Body of pancreas (tissue), 4 donors: ENCODE results near the gene SMARCD2. TPM values are rescaled to one million over a fixed set of nuclear protein-coding genes. Genes with fewer than 3 reads are reported as not detected.
"Not testable (repeated sequence)": the region's sequence is repeated elsewhere in the genome, so short reads cannot be mapped to it uniquely, and the experiment has no call there.

Source experiments
- ATAC-seq: fragments of 150-250 bp; one replicate; pipeline ENCODE4 v1.9.1; 2016
- DNase-seq, 4 donors: peaks; one replicate each; pipeline ENCODE4 v3.0.0-alpha.2; 2019
- H3K27ac ChIP-seq, 4 donors: fragments of 200-600 bp; sonication (generic); 1 replicate in 3 of 4; 2 replicates in 1 of 4; pipeline versions ENCODE4 v1.5.1 to v1.6.1; 2016 to 2019; ENCODE audit warnings: mild to moderate bottlenecking in 1 of 4, mixed read lengths in 1 of 4, moderate library complexity in 1 of 4
- H3K27me3 ChIP-seq, 2 donors: fragments of 200-600 bp; sonication (generic); one replicate each; pipeline ENCODE4 v1.6.0; 2016; ENCODE audit warnings: mild to moderate bottlenecking in 1 of 2
- H3K36me3 ChIP-seq, 2 donors: fragments of 200-600 bp; sonication (generic); replicated peaks in 1 of 2; 2 replicates each; pipeline ENCODE4 v1.5.1; 2016; ENCODE audit warnings: low read depth in 2 of 2; ENCODE audit not compliant: insufficient read depth in 1 of 2
- H3K4me1 ChIP-seq: fragments of 200-600 bp; sonication (generic); one replicate; pipeline ENCODE4 v1.6.0; 2016
- H3K4me3 ChIP-seq, 2 donors: fragments of 200-600 bp; sonication (generic); 1 replicate in 1 of 2; 2 replicates in 1 of 2; pipeline ENCODE4 v1.5.1; 2016 to 2019
- H3K9me3 ChIP-seq, 3 donors: fragments of 200-600 bp; sonication (generic); 1 replicate in 2 of 3; 2 replicates in 1 of 3; pipeline ENCODE4 v1.5.1; 2016
- CTCF ChIP-seq, 7 experiments: fragments of 450-650 bp in 4 of 7; fragments of 200-600 bp in 3 of 7; sonication (generic) in 3 of 7; IDR thresholded peaks; one replicate each; pipeline ENCODE4 v1.5.1; 2016 to 2019; ENCODE audit warnings: antibody characterized with exemption in 7 of 7
- POLR2A ChIP-seq, 3 donors: fragments of 450-650 bp; IDR thresholded peaks; one replicate each; pipeline ENCODE4 v1.6.1; 2016; ENCODE audit warnings: antibody characterized with exemption in 3 of 3, mild to moderate bottlenecking in 2 of 3
- WGBS, 2 donors: methylation state at CpG; one replicate each; pipeline ENCODE4 v1.1.5; 2017; 5-methylcytosine and 5-hydroxymethylcytosine counted together
- intact Hi-C: fragments of 100-400 bp; cut with DNase I; formaldehyde crosslinking; loops from one replicate; pipeline ENCODE4 v1.15.1; 2023
- total RNA-seq, 2 donors: library from RNA; depleted of rRNA; stranded (reverse); fragments of >200 nt; gene quantifications; one replicate each; pipeline ENCODE4 v1.1.0, GENCODE V29; 2016

The SMARCD2 gene
- total RNA-seq, 2 donors from 2014 or later = 75.8 to 87.9 TPM

GRCh38 chr17:63880706-63881105 lies 38.2 kb upstream of the SMARCD2 start:
- Histone ChIP-seq H3K27me3 (no peaks in the 10 kb centered on the region), H3K4me3 (no peak overlapping the region), H3K36me3 (no peaks in the 10 kb centered on the region), H3K27ac (no peak overlapping the region), H3K4me1 (no peaks in the 10 kb centered on the region), H3K9me3 (no peaks in the 10 kb centered on the region)
- ATAC-seq (no peak), DNase-seq (no peak)
- 80 to 81% methylated on average over 6 to 8 of the region's 12 CpGs for WGBS, 2 donors
- intact Hi-C loops = no loop called here
- TF ChIP-seq CTCF (IDR thresholded peaks at IDR 0.05) (no peak), POLR2A (IDR thresholded peaks at IDR 0.05) (no peak)

GRCh38 chr17:63878413-63878812 lies 35.9 kb upstream of the SMARCD2 start:
- H3K27ac ChIP-seq, H3K4me1 ChIP-seq, DNase-seq, ATAC-seq, H3K9me3 ChIP-seq, intact Hi-C loops, H3K27me3 ChIP-seq, H3K36me3 ChIP-seq, H3K4me3 ChIP-seq: not testable (repeated sequence)
- WGBS, 2 donors = 69 to 79% methylated on average over 9 of the region's 9 CpGs

- H3K4me3 ChIP-seq, H3K36me3 ChIP-seq, DNase-seq, H3K9me3 ChIP-seq, H3K27ac ChIP-seq, ATAC-seq, intact Hi-C loops, H3K4me1 ChIP-seq, H3K27me3 ChIP-seq: not testable (repeated sequence)
- WGBS, 2 donors = 63 to 76% methylated on average over 4 to 6 of the region's 6 CpGs
Measured at GRCh38 chr17:63874693-63875092, 32.2 kb upstream of the SMARCD2 start.

GRCh38 chr17:63874061-63874626 lies 31.7 kb upstream of the SMARCD2 start:
- H3K9me3 ChIP-seq, intact Hi-C loops, H3K27me3 ChIP-seq, H3K36me3 ChIP-seq, H3K4me3 ChIP-seq, H3K4me1 ChIP-seq, ATAC-seq, DNase-seq, H3K27ac ChIP-seq: not testable (repeated sequence)
- WGBS, 2 donors = 74 to 97% methylated on average over 3 to 5 of the region's 8 CpGs

GRCh38 chr17:63873577-63873976 lies 31.1 kb upstream of the SMARCD2 start, which contains the start of gene CSH2:
TSS of gene CSH2 (minus strand) at chr17:63873677. CDS start at chr17:63873614, 63 bp downstream.
- intact Hi-C loops, DNase-seq, H3K4me3 ChIP-seq, ATAC-seq, H3K27me3 ChIP-seq, H3K27ac ChIP-seq, H3K36me3 ChIP-seq, H3K9me3 ChIP-seq, H3K4me1 ChIP-seq: not testable (repeated sequence)
- 73 to 82% methylated on average over 2 of the region's 7 CpGs for WGBS, 2 donors

GRCh38 chr17:63871646-63872365 lies 29.3 kb upstream of the SMARCD2 start:
- H3K4me1 ChIP-seq, intact Hi-C loops, H3K27me3 ChIP-seq, ATAC-seq, H3K9me3 ChIP-seq, H3K36me3 ChIP-seq, H3K4me3 ChIP-seq, H3K27ac ChIP-seq, DNase-seq: not testable (repeated sequence)
- WGBS, 2 donors = 89 to 93% methylated on average over 13 to 14 of the region's 15 CpGs

GRCh38 chr17:63870292-63870665 lies 27.8 kb upstream of the SMARCD2 start:
- H3K4me1 ChIP-seq, intact Hi-C loops, DNase-seq, ATAC-seq, H3K4me3 ChIP-seq, H3K36me3 ChIP-seq, H3K9me3 ChIP-seq, H3K27ac ChIP-seq, H3K27me3 ChIP-seq: not testable (repeated sequence)
- WGBS, 2 donors = 65 to 69% methylated on average over 4 of the region's 4 CpGs

GRCh38 chr17:63869491-63870291 lies 27.2 kb upstream of the SMARCD2 start:
- H3K27me3 ChIP-seq, DNase-seq, H3K4me3 ChIP-seq, H3K9me3 ChIP-seq, ATAC-seq, H3K27ac ChIP-seq, intact Hi-C loops, H3K4me1 ChIP-seq, H3K36me3 ChIP-seq: not testable (repeated sequence)
- WGBS, 2 donors = 47 to 48% methylated on average over 9 of the region's 9 CpGs

GRCh38 chr17:63866625-63867024 lies 24.1 kb upstream of the SMARCD2 start:
- H3K36me3 ChIP-seq, intact Hi-C loops, H3K4me1 ChIP-seq, H3K4me3 ChIP-seq, H3K27ac ChIP-seq, DNase-seq, H3K9me3 ChIP-seq, H3K27me3 ChIP-seq, ATAC-seq: not testable (repeated sequence)
- WGBS, 2 donors = 54 to 72% methylated on average over 4 of the region's 7 CpGs
